GM23248 (cell line): ENCODE data around the gene SIPA1L3.

ENCODE experiments used
- EZH2 ChIP-seq: fragments of 200-600 bp; sonication (generic); IDR thresholded peaks from 2 replicates; pipeline ENCODE4 v1.6.1; 2018; ENCODE audit warnings: antibody characterized with exemption, mild to moderate bottlenecking; ENCODE audit not compliant: insufficient read depth, poor library complexity, severe bottlenecking
- EZH2phosphoT487 ChIP-seq: fragments of 200-600 bp; sonication (generic); IDR thresholded peaks from 2 replicates; pipeline ENCODE4 v1.6.1; 2018; ENCODE audit warnings: antibody characterized with exemption, moderate library complexity, mild to moderate bottlenecking, low read depth; ENCODE audit not compliant: insufficient read depth

DNA sequence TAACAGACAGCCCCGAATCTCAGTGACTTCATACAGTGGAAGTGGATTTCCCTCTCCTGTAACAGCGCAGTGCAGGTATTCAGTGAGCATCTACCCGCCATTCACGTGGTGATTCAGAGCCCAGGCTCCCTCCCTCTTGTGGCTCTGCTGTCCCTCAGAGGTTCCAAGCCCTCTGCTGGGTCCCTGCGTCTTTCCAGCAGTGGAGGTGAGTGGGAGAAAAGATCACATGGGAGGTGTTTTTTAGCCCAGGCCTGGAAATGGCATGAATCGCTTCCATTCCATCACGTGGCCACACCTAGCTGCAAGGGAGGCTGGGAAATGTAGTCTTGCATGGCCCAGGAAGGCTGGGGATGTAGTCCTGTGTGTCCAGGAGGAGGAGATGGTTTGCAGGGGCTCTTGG lies 255.6 kb downstream of the SIPA1L3 start:
- no peak for TF ChIP-seq EZH2phosphoT487
- no peak for TF ChIP-seq EZH2
